Esophagus muscularis mucosa (tissue), 4 donors: ENCODE results near the gene MTUS2.

Source experiments
- EP300 ChIP-seq: sonication (generic); formaldehyde crosslinking; IDR thresholded peaks from one replicate; pipeline ENCODE4 v1.6.1; 2017; ENCODE audit warnings: antibody characterized with exemption
- POLR2A ChIP-seq: fragments of 450-650 bp; IDR thresholded peaks from one replicate; pipeline ENCODE4 v1.6.1; 2017; ENCODE audit warnings: antibody characterized with exemption, moderate library complexity, mild to moderate bottlenecking, low read depth
- POLR2AphosphoS5 ChIP-seq, 2 donors: sonication (generic); formaldehyde crosslinking; IDR thresholded peaks; one replicate each; pipeline ENCODE4 v1.6.1; 2017; ENCODE audit warnings: antibody characterized with exemption in 2 of 2
- TF ChIP-seq, protein P1 (sequence below), 3 experiments: fragments of 200-600 bp in 2 of 3; fragments of 450-650 bp in 1 of 3; sonication (generic) in 2 of 3; IDR thresholded peaks; one replicate each; pipeline ENCODE4 v1.5.1; 2017 to 2019; ENCODE audit warnings: antibody characterized with exemption in 3 of 3, mild to moderate bottlenecking in 2 of 3, moderate library complexity in 1 of 3

DNA sequence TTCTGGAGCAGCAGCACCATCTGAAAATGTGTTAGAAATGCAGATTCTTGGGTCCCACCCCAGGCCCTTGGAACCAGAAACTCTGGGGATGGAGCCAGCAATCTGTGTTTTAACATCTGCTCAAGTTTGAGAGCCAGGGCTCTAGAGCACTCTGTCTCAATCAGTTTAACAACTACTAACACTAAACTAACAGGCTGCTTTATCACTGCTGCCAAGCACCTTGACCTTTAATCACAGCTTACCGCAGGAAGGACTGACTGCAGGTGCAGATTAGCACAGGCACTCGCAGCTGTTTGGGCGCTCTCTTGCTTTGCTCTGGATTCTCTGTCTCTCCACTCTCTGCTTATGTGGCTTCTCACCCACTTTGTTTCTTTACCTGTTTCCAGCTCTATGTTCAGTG lies 163.5 kb downstream of the MTUS2 start:
- TF ChIP-seq POLR2AphosphoS5 (IDR thresholded peaks at IDR 0.05) (no peak), POLR2A (no peak), EP300 (no peak)
- TF ChIP-seq, protein P1, sequence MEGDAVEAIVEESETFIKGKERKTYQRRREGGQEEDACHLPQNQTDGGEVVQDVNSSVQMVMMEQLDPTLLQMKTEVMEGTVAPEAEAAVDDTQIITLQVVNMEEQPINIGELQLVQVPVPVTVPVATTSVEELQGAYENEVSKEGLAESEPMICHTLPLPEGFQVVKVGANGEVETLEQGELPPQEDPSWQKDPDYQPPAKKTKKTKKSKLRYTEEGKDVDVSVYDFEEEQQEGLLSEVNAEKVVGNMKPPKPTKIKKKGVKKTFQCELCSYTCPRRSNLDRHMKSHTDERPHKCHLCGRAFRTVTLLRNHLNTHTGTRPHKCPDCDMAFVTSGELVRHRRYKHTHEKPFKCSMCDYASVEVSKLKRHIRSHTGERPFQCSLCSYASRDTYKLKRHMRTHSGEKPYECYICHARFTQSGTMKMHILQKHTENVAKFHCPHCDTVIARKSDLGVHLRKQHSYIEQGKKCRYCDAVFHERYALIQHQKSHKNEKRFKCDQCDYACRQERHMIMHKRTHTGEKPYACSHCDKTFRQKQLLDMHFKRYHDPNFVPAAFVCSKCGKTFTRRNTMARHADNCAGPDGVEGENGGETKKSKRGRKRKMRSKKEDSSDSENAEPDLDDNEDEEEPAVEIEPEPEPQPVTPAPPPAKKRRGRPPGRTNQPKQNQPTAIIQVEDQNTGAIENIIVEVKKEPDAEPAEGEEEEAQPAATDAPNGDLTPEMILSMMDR (IDR thresholded peaks at IDR 0.05) = no peak
